Measurements from ENCODE around the gene OR6C70.
"Not testable (repeated sequence)": the region's sequence is repeated elsewhere in the genome, so short reads cannot be mapped to it uniquely, and the experiment has no call there.

The OR6C70 gene

DNA sequence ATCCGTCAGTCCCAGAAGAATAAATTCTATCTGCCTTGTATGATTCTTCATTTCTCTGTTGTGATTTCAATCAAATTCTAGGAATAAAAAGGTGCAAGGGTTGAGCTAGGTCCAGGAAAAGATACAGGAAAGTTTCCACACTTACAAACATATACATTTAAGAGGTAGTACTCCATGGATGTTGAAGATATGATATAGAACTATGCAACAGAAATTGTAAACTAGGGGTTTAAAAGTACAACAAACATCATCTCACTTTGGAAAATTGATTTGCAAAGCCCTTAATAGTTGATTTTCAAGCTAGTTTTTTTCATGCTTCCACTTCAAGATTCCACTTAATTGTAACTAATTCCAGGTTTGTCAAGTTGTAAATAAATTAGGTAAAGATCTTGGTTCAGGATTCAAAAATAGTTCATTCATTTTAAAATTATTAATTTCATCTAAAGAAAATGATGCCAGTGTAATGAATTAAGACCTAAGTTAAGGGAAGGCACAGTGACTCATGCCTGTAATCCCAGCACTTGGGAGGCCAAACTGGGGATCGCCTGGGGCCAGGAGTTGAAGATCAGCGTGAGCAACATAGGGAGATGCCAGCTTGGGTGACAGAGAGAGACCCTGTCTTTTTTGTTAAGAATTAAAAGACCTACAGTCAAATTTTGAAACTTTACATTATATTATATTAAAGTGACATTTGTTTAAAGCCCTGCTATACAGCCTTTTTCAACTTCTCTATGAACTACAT lies at the start of gene OR6C70:
TSS of gene OR6C70 (minus strand) at position 51 of the 742 bp plus-strand sequence. CDS start at position 51, 0 bp downstream.
- no peaks in the 10 kb centered on the region for H3K9me3 ChIP-seq (ENCODE audit: control insufficient read depth, insufficient read depth, low read length)
- no peak within 1 kb of the TSS for H3K9ac ChIP-seq (ENCODE audit: low read depth, low read length)

DNA sequence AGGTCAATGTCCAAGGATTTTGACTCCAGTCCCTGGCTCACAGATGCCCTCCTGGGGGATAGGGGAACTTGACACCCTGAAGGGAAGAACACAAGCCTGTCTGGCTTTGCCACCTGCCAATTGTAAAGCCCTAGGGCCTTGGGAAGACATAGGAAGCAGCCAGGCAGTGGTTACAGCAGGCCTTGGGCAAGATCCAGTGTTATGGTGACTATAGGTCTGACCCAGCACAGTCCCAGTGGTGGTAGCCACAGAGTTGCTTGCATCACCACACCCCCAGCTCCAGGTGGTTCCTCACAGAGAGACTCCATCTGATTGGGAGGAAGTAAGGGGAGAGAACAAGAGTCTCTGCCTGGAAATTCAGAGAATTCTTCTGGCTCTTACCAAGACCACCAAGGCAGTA lies 46.5 kb upstream of the OR6C70 start:
- Histone ChIP-seq H3K36me3 (ENCODE audit: insufficient read depth, low read length) (no peaks in the 10 kb centered on the region), H3K9me3 (ENCODE audit: control insufficient read depth, insufficient read depth, low read length) (no peaks in the 10 kb centered on the region; the same call in 1 of the 2 replicates), H3K4me1 (ENCODE audit: insufficient read depth, low read length) (no peaks in the 10 kb centered on the region), H3K9ac (ENCODE audit: low read depth, low read length) (no peak overlapping the region)

More for the DNA sequence above, at the start of gene OR6C70:
- Histone ChIP-seq H3K4me1 (ENCODE audit: insufficient read depth, low read length) (peaks cover 16% of the 10 kb centered on the region; the same call in 1 of the 2 replicates), H3K36me3 (ENCODE audit: insufficient read depth, low read length) (no peaks in the 10 kb centered on the region)

DNA sequence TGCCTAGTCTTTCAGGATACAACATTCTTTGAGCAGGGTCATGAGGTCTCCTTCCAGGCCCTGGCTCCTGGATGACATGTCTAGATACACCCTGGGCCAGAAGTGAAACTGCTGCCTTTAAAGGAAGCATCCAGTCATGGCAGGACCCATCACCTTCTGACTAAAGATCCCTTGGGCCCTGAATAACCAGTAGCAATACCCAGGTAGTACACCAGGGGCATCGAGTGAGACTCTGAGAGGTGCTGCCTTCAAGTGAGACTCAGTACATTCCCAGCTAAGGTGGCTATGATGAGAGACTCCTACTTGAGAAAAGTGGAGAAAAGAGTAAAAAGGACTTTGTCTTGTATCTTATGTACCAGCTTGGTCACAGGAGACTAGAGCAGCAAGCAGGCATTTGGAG lies 45.8 kb upstream of the OR6C70 start:
- H3K4me1 ChIP-seq (ENCODE audit: insufficient read depth, low read length) = no peaks in the 10 kb centered on the region
- H3K9me3 ChIP-seq (ENCODE audit: control insufficient read depth, insufficient read depth, low read length) = no peaks in the 10 kb centered on the region; the same call in 1 of the 2 replicates
- no peaks in the 10 kb centered on the region for H3K36me3 ChIP-seq (ENCODE audit: insufficient read depth, low read length)
- no peak overlapping the region for H3K9ac ChIP-seq (ENCODE audit: low read depth, low read length)

DNA sequence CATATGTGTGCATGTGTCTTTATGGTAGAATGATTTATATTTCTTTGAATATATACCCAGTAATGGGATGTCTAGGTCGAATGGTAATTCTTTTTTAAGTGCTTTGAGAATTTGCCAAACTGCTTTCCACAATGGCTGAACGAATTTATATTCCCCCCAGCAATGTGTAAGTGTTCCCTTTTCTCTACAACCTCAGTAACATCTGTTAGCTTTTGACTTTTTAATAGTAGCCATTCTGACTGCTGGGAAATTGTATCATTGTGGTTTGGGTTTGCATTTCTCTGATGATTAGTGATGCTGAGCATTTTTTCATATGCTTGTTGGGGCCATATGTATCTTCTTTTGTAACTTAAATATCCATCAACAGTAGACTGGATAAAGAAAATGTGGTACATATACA lies 31.7 kb upstream of the OR6C70 start:
- Histone ChIP-seq H3K36me3 (ENCODE audit: insufficient read depth, low read length) (no peaks in the 10 kb centered on the region), H3K4me1 (ENCODE audit: insufficient read depth, low read length) (no peaks in the 10 kb centered on the region), H3K9me3 (ENCODE audit: control insufficient read depth, insufficient read depth, low read length) (no peaks in the 10 kb centered on the region), H3K9ac (ENCODE audit: low read depth, low read length) (no peak overlapping the region)

DNA sequence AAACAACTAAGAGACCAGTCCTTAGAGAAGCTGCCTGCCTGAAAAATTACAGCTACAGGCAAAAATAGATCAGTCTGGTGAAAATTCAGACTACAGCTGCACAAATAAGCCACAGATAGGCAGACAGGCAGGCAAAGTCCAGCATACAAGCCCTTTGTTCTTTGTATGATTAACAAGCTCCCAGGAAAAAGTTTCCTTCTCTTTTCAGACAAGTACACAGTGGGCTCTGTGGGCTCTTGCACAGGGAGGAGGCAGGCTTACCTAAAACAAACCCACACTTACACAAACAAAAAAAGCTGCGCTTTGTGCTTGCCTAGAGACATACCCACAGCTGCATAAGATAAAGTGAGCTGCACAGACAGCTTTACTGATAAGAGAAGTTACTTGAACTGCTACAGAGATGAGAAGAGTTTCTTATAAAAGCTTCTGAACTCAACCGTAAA lies 29.9 kb upstream of the OR6C70 start:
- H3K4me1 ChIP-seq (ENCODE audit: insufficient read depth, low read length) = no peaks in the 10 kb centered on the region
- no peaks in the 10 kb centered on the region for H3K9me3 ChIP-seq (ENCODE audit: control insufficient read depth, insufficient read depth, low read length)
- H3K9ac ChIP-seq (ENCODE audit: low read depth, low read length) = no peak overlapping the region
- H3K36me3 ChIP-seq (ENCODE audit: insufficient read depth, low read length) = no peaks in the 10 kb centered on the region

DNA sequence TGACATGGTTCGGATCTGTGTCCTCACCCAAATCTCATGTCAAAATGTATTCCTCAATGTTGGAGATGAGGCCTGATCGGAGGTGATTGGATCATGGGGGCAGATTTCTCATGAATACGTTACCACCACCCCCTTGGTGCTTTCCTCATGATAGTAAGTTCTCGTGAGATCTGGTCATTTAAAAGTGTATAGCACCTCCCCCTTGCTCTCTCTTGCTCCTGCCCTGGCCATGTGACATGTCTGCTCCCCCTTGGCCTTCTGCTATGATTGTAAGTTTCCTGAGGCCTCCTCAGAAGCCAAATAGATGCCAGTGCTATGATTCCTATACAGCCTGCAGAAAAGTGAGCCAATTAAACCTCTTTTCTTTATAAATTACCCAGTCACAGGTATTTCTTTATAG lies 29.3 kb upstream of the OR6C70 start:
- no peaks in the 10 kb centered on the region for H3K9me3 ChIP-seq (ENCODE audit: control insufficient read depth, insufficient read depth, low read length)
- no peaks in the 10 kb centered on the region for H3K36me3 ChIP-seq (ENCODE audit: insufficient read depth, low read length)
- H3K4me1 ChIP-seq (ENCODE audit: insufficient read depth, low read length) = no peaks in the 10 kb centered on the region
- H3K9ac ChIP-seq (ENCODE audit: low read depth, low read length) = no peak overlapping the region

DNA sequence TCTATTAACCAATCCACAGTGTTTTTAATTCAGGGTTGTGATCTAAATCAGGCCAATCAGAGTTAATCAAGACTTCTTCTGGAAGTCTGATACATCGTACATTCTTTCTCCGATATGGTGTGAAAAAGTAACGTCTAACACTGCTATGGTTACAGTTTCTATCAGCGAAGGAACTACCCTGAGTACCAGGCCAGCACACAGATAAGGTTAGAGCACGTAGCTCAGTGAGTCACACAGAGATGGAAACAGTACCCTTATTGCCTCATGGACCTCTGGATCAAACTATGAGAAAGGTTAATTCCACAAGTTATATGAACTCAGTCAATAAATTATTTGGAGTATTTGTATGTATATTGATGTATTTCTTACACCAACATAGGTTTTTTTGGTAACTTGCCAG lies 25.6 kb upstream of the OR6C70 start:
- Histone ChIP-seq H3K36me3 (ENCODE audit: insufficient read depth, low read length) (no peaks in the 10 kb centered on the region), H3K9ac (ENCODE audit: low read depth, low read length) (no peak overlapping the region), H3K9me3 (ENCODE audit: control insufficient read depth, insufficient read depth, low read length) (no peaks in the 10 kb centered on the region), H3K4me1 (ENCODE audit: insufficient read depth, low read length) (no peaks in the 10 kb centered on the region)

DNA sequence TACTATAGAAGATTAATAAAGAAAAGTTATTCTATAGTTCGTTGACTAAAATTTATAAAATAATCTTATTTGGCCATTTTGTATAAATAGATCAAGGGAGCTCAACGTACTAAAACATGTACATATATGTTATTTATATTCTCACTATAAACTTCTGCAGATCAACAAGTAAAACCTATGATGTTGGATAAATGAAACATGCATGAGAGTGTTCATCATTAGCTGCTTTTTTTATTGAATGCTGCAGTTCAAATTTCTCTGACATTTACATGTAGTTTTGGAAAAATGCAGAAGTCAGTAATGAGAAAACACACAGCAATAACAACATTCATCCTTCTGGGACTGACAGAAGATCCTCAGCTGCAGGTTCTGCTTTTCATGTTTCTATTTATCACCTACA lies 22.1 kb upstream of the OR6C70 start, which contains the start of gene OR6C68:
TSS of gene OR6C68 (plus strand) at position 301 of the 400 bp plus-strand sequence. CDS start at position 301, 0 bp downstream.
- Histone ChIP-seq H3K4me1 (ENCODE audit: insufficient read depth, low read length) (no peaks in the 10 kb centered on the region), H3K9me3 (ENCODE audit: control insufficient read depth, insufficient read depth, low read length) (no peaks in the 10 kb centered on the region), H3K36me3 (ENCODE audit: insufficient read depth, low read length) (no peaks in the 10 kb centered on the region), H3K9ac (ENCODE audit: low read depth, low read length) (no peak within 1 kb of the TSS)

DNA sequence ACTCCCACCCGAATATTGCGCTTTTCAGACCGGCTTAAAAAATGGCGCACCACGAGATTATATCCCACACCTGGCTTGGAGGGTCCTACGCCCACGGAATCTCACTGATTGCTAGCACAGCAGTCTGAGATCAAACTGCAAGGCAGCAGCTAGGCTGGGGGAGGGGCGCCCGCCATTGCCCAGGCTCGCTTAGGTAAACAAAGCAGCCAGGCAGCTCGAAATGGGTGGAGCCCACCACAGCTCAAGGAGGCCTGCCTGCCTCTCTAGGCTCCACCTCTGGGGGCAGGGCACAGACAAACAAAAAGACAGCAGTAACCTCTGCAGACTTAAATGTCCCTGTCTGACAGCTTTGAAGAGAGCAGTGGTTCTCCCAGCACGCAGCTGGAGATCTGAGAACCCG lies 14.3 kb upstream of the OR6C70 start:
- H3K9ac ChIP-seq (ENCODE audit: low read depth, low read length) = peak overlapping the region; percentile 28; the same call in 1 of the 2 replicates
- not testable (repeated sequence) for H3K36me3 ChIP-seq (ENCODE audit: insufficient read depth, low read length); H3K9me3 ChIP-seq (ENCODE audit: control insufficient read depth, insufficient read depth, low read length); H3K4me1 ChIP-seq (ENCODE audit: insufficient read depth, low read length)

DNA sequence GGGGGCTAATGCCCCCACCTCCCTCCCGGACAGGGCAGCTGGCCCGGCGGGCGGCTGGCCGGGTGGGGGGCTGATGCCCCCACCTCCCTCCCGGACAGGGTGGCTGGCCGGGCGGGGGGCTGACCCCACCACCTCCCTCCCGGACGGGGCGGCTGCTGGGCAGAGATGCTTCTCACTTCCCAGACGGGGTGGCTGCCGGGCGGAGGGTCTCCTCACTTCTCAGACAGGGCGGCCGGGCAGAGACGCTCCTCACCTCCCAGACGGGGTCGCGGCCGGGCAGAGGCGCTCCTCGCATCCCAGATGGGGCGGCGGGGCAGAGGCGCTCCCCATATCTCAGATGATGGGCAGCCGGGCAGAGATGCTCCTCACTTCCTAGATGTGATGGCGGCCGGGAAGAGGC lies 9.2 kb upstream of the OR6C70 start:
- H3K4me1 ChIP-seq (ENCODE audit: insufficient read depth, low read length); H3K9ac ChIP-seq (ENCODE audit: low read depth, low read length); H3K36me3 ChIP-seq (ENCODE audit: insufficient read depth, low read length); H3K9me3 ChIP-seq (ENCODE audit: control insufficient read depth, insufficient read depth, low read length): not testable (repeated sequence)

DNA sequence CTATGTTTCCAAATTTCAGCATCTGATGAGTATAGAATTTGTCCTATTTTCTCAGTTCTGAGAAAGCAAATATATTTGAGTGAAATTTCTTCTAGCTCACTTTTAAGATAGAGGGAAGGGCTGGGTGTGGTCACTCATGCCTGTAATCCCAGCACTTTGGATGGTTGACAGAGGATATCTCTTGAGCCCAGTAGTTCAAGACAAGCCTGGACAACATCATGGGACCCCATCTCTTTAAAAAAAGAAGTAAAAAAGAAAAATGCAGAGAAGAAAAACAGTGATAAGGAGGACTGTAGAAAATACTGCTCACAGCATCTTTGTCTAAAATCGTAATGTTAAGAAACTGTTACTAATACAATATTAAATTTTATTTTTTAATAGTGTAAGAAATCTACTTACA lies 2.3 kb upstream of the OR6C70 start:
- H3K36me3 ChIP-seq (ENCODE audit: insufficient read depth, low read length) = no peaks in the 10 kb centered on the region
- no peak overlapping the region for H3K9ac ChIP-seq (ENCODE audit: low read depth, low read length)
- no peaks in the 10 kb centered on the region for H3K9me3 ChIP-seq (ENCODE audit: control insufficient read depth, insufficient read depth, low read length)
- H3K4me1 ChIP-seq (ENCODE audit: insufficient read depth, low read length) = peaks cover 16% of the 10 kb centered on the region; the same call in 1 of the 2 replicates

DNA sequence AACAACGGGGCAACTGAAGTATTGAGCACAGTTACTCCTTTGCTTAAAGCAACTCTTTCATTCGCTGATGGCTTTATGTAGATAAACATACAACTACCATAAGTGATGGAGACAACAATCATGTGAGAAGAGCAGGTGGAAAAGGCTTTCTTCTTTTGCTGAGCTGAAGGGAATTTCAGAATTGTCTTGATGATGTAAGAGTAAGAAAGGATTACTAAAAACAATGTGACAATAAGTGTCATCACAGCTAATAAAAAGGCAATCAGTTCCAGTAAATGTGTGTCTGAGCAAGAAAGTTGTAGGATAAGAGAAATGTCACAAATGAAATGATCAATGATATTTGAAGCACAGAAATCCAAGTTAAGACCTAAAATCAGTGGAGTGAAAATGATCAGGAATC lies 647 bp downstream of the OR6C70 start:
- peaks cover 16% of the 10 kb centered on the region; the same call in 1 of the 2 replicates for H3K4me1 ChIP-seq (ENCODE audit: insufficient read depth, low read length)
- H3K9me3 ChIP-seq (ENCODE audit: control insufficient read depth, insufficient read depth, low read length) = no peaks in the 10 kb centered on the region

DNA sequence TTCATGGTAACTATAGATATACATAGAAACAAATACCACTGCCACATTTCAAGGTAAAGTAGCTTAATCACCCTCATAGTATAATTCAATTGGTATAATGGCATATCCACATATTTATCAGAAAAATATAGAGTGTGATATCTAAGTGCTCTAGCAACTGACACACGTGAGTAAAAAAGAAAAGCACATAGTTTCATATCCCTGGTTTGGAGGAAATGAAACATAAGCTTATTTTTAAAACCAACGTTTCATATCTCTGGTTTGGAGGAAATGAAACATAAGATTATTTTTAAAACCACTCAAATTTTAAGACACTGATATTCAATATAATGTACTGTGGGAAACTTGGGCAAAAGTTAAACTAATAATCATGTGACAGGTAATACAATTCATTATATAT lies 2.1 kb downstream of the OR6C70 start:
- no peaks in the 10 kb centered on the region for H3K9me3 ChIP-seq (ENCODE audit: control insufficient read depth, insufficient read depth, low read length)
- H3K4me1 ChIP-seq (ENCODE audit: insufficient read depth, low read length) = peaks cover 16% of the 10 kb centered on the region; the same call in 1 of the 2 replicates
- no peaks in the 10 kb centered on the region for H3K36me3 ChIP-seq (ENCODE audit: insufficient read depth, low read length)
- H3K9ac ChIP-seq (ENCODE audit: low read depth, low read length) = no peak overlapping the region

More for the DNA sequence above, 647 bp downstream of the OR6C70 start:
- Histone ChIP-seq H3K9ac (ENCODE audit: low read depth, low read length) (no peak overlapping the region), H3K36me3 (ENCODE audit: insufficient read depth, low read length) (no peaks in the 10 kb centered on the region)

DNA sequence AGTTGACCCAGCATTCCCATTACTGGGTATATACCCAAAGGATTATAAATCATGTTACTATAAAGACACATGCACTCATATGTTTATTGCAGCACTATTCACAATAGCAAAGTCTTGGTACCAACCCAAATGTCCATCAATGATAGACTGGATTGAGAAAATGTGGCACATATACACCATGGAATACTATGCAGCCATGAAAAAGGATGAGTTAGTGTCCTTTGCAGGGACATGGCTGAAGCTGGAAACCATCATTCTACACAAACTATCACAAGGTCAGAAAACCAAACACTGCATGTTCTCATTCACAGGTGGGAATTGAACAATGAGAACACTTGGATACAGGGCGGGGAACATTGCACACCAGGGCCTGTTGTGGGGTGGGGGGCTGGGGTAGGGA lies 5.0 kb downstream of the OR6C70 start:
- not testable (repeated sequence) for H3K9ac ChIP-seq (ENCODE audit: low read depth, low read length); H3K4me1 ChIP-seq (ENCODE audit: insufficient read depth, low read length); H3K9me3 ChIP-seq (ENCODE audit: control insufficient read depth, insufficient read depth, low read length); H3K36me3 ChIP-seq (ENCODE audit: insufficient read depth, low read length)

DNA sequence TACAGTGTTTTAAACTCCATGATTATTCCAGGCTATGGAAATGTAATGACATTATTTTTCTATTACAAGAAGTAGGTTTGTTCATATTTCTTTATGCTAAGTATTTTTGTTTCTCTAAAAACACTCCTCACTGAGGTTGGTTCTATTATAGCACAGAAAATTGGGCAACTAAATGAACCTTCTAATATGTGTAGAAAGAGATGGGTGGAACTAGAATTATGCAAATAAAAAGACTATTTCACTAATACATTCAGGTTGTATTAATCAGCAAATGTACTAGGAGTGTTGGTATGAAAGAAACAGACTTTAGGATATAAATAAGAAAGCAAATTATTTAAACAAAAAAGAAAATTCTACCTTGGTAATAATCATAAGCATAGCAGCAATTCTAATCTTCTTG lies 21.1 kb downstream of the OR6C70 start:
- Histone ChIP-seq H3K9me3 (ENCODE audit: control insufficient read depth, insufficient read depth, low read length) (no peaks in the 10 kb centered on the region), H3K4me1 (ENCODE audit: insufficient read depth, low read length) (no peaks in the 10 kb centered on the region), H3K36me3 (ENCODE audit: insufficient read depth, low read length) (no peaks in the 10 kb centered on the region), H3K9ac (ENCODE audit: low read depth, low read length) (no peak overlapping the region)

Measured in ES-I3 (cell line).